Natural killer cell (primary cell): ENCODE measurements around the gene NIPAL1. TPM values are rescaled to one million over a fixed set of nuclear protein-coding genes. Genes with fewer than 3 reads are reported as not detected.
"Not testable (repeated sequence)": the region's sequence is repeated elsewhere in the genome, so short reads cannot be mapped to it uniquely, and the experiment has no call there.

Source experiments
- ATAC-seq, 3 donors: fragments of 150-1000 bp in 2 of 3; fragments of 200-7000 bp in 1 of 3; cut with Tn5 transposase; 1 replicate in 1 of 3; 2 replicates in 2 of 3; pipeline ENCODE4 v1.10.0; 2021; ENCODE audit warnings: mild to moderate bottlenecking in 2 of 3, moderate library complexity in 2 of 3
- DNase-seq, 2 donors: peaks; one replicate each; pipeline versions ENCODE4 v3.0.0 to v3.0.0-alpha.2; 2013 to 2021; ENCODE audit warnings: mixed read lengths in 1 of 2
- H3K27ac ChIP-seq: one replicate; pipeline ENCODE4 v1.5.1; 2013; ENCODE audit warnings: mild to moderate bottlenecking, low read length
- H3K27me3 ChIP-seq: one replicate; pipeline ENCODE4 v1.6.1; 2013; ENCODE audit warnings: low read length; ENCODE audit not compliant: control insufficient read depth, insufficient read depth
- H3K36me3 ChIP-seq: one replicate; pipeline ENCODE4 v1.6.1; 2013; ENCODE audit warnings: low read length; ENCODE audit not compliant: control insufficient read depth, insufficient read depth
- H3K4me1 ChIP-seq: one replicate; pipeline ENCODE4 v1.6.1; 2013; ENCODE audit warnings: low read length; ENCODE audit not compliant: control insufficient read depth, insufficient read depth
- H3K4me3 ChIP-seq: one replicate; pipeline ENCODE4 v1.5.1; 2013; ENCODE audit warnings: low read length
- H3K9me3 ChIP-seq: one replicate; pipeline ENCODE4 v1.6.1; 2013; ENCODE audit warnings: low read length; ENCODE audit not compliant: control insufficient read depth, insufficient read depth
- H3K27ac Mint-ChIP-seq, 2 donors: one replicate each; pipeline ENCODE4 v1.8.0; 2022; ENCODE audit warnings: mild to moderate bottlenecking in 2 of 2, mixed read lengths in 2 of 2, moderate library complexity in 1 of 2
- H3K27me3 Mint-ChIP-seq, 2 donors: one replicate each; pipeline ENCODE4 v1.8.0; 2022; ENCODE audit warnings: low read depth in 2 of 2, mixed read lengths in 2 of 2
- H3K36me3 Mint-ChIP-seq: one replicate; pipeline ENCODE4 v1.8.0; 2022; ENCODE audit warnings: mixed read lengths
- H3K4me1 Mint-ChIP-seq, 2 donors: one replicate each; pipeline ENCODE4 v1.8.0; 2022; ENCODE audit warnings: mixed read lengths in 2 of 2
- H3K4me3 Mint-ChIP-seq: one replicate; pipeline ENCODE4 v1.8.0; 2022; ENCODE audit warnings: mild to moderate bottlenecking, moderate library complexity, mixed read lengths
- H3K9me3 Mint-ChIP-seq, 2 donors: one replicate each; pipeline ENCODE4 v1.8.0; 2022; ENCODE audit warnings: mixed read lengths in 2 of 2
- CTCF ChIP-seq: fragments of 200-600 bp; IDR thresholded peaks from one replicate; pipeline ENCODE4 v1.8.0; 2022; ENCODE audit warnings: antibody characterized with exemption
- WGBS: methylation state at CpG from one replicate; pipeline ENCODE4 v1.1.7; 2013; ENCODE audit warnings: missing lambda C conversion rate; ENCODE audit not compliant: insufficient coverage; 5-methylcytosine and 5-hydroxymethylcytosine counted together
- intact Hi-C: fragments of 100-400 bp; cut with micrococcal nuclease; formaldehyde crosslinking; loops from one replicate; pipeline ENCODE4 v1.14.2; 2022
- total RNA-seq, 4 donors: library from RNA; stranded (reverse); fragments of 120-200 nt in 1 of 4; gene quantifications; one replicate each; pipeline versions ENCODE4 v1.2.3 to v1.2.4, GENCODE V29; 2013 to 2022

Gene NIPAL1
- total RNA-seq, 3 donors from 2014 or later (not counting 1 experiment from before 2014, with no cell fraction given), result 1.4 TPM; not detected in 2

- Mint-ChIP-seq H3K36me3 (peaks cover 9% of the 10 kb centered on the region), H3K4me1 (peaks cover 0 to 6% of the 10 kb centered on the region in 2 donors), H3K27ac (no peak overlapping the region), H3K27me3 (peaks cover 5 to 6% of the 10 kb centered on the region in 2 donors), H3K4me3 (no peak overlapping the region), H3K9me3 (peaks cover 0 to 3% of the 10 kb centered on the region in 2 donors)
- no peak for DNase-seq
- 90% methylated on average over 1 of the region's 1 CpG for WGBS
- no peak for TF ChIP-seq CTCF
- intact Hi-C loops, result no loop called here
- H3K36me3 ChIP-seq, result no peaks in the 10 kb centered on the region
- H3K4me1 ChIP-seq, result no peaks in the 10 kb centered on the region
- H3K9me3 ChIP-seq, result peaks cover 3% of the 10 kb centered on the region
- H3K27ac ChIP-seq, result no peak overlapping the region
- no peak overlapping the region for H3K4me3 ChIP-seq
- ATAC-seq, result no peak
- no peaks in the 10 kb centered on the region for H3K27me3 ChIP-seq
Observed at GRCh38 chr4:47996021-47996420, 20.6 kb upstream of the NIPAL1 start.

GRCh38 chr4:48002267-48002666, 14.3 kb upstream of the NIPAL1 start:
- H3K27me3 Mint-ChIP-seq, result peaks cover 0 to 3% of the 10 kb centered on the region in 2 donors
- 85% methylated on average over 1 of the region's 1 CpG for WGBS
- intact Hi-C loops, result no loop called here
- no peak for TF ChIP-seq CTCF
- ATAC-seq (no peak), DNase-seq (no peak)
- Histone ChIP-seq H3K27ac (no peak overlapping the region), H3K4me3 (no peak overlapping the region), H3K27me3 (no peaks in the 10 kb centered on the region), H3K9me3 (peaks cover 3% of the 10 kb centered on the region), H3K36me3 (no peaks in the 10 kb centered on the region), H3K4me1 (no peaks in the 10 kb centered on the region)
- H3K9me3 Mint-ChIP-seq, result peaks cover 0 to 2% of the 10 kb centered on the region in 2 donors
- H3K36me3 Mint-ChIP-seq, result peaks cover 7% of the 10 kb centered on the region
- H3K4me3 Mint-ChIP-seq, result no peak overlapping the region
- H3K27ac Mint-ChIP-seq, result no peak overlapping the region
- no peaks in the 10 kb centered on the region for H3K4me1 Mint-ChIP-seq

- not testable (repeated sequence) for H3K27ac ChIP-seq, H3K9me3 Mint-ChIP-seq, H3K9me3 ChIP-seq, H3K27ac Mint-ChIP-seq, H3K4me1 Mint-ChIP-seq, H3K36me3 Mint-ChIP-seq, ATAC-seq, H3K36me3 ChIP-seq, H3K4me1 ChIP-seq, H3K4me3 Mint-ChIP-seq, H3K4me3 ChIP-seq, H3K27me3 ChIP-seq, H3K27me3 Mint-ChIP-seq
- WGBS, result 90% methylated on average over 1 of the region's 2 CpGs
- DNase-seq, result peak in 1 of 2 donors; percentile 37
- intact Hi-C loops, result loop anchor here (1.0 kb wide), 1 partner anchor 84 kb away; no protein-coding TSS in a partner anchor
- TF ChIP-seq CTCF, result peak; percentile 53
Observed at GRCh38 chr4:48003568-48003967, 13.0 kb upstream of the NIPAL1 start.

- ATAC-seq, result no peak
- Mint-ChIP-seq H3K36me3 (peaks cover 7% of the 10 kb centered on the region), H3K4me3 (no peak overlapping the region), H3K27me3 (peaks cover 0 to 7% of the 10 kb centered on the region in 2 donors), H3K9me3 (peaks cover 0 to 2% of the 10 kb centered on the region in 2 donors), H3K27ac (no peak overlapping the region), H3K4me1 (no peaks in the 10 kb centered on the region)
- no peaks in the 10 kb centered on the region for H3K36me3 ChIP-seq
- intact Hi-C loops, result no loop called here
- no peak for DNase-seq
- no peaks in the 10 kb centered on the region for H3K27me3 ChIP-seq
- no peak for TF ChIP-seq CTCF
- H3K4me3 ChIP-seq, result no peak overlapping the region
- no peak overlapping the region for H3K27ac ChIP-seq
- no peaks in the 10 kb centered on the region for H3K9me3 ChIP-seq
- no peaks in the 10 kb centered on the region for H3K4me1 ChIP-seq
- WGBS, result 100% methylated on average over 1 of the region's 2 CpGs
Observed at GRCh38 chr4:48005781-48006180, 10.8 kb upstream of the NIPAL1 start.
